CD4-positive, CD25-positive, alpha-beta regulatory T cell (primary cell): ENCODE measurements around the gene NPRL2. TPM values are rescaled to one million over a fixed set of nuclear protein-coding genes. Genes with fewer than 3 reads are reported as not detected.
A peak's percentile ranks its signal among the peaks of the same experiment; 100 is the strongest.
"Not testable (repeated sequence)": the region's sequence is repeated elsewhere in the genome, so short reads cannot be mapped to it uniquely, and the experiment has no call there.

Experiments
- ATAC-seq, 2 donors: fragments of 150-1000 bp; cut with Tn5 transposase; one replicate each; pipeline ENCODE4 v1.10.0; 2021; ENCODE audit warnings: low read depth in 2 of 2, moderate number of reproducible peaks in 2 of 2, moderate library complexity in 1 of 2
- DNase-seq, 3 donors: peaks; one replicate each; pipeline versions ENCODE4 v3.0.0 to v3.0.0-alpha.2; 2012 to 2022; ENCODE audit warnings: mixed read lengths in 1 of 3
- H3K27ac ChIP-seq: one replicate; pipeline ENCODE4 v1.7.0; 2013; ENCODE audit warnings: mild to moderate bottlenecking, low read length; ENCODE audit not compliant: insufficient read depth, poor library complexity, severe bottlenecking
- H3K27me3 ChIP-seq: one replicate; pipeline ENCODE4 v1.7.0; 2013; ENCODE audit warnings: low read length; ENCODE audit not compliant: control insufficient read depth, insufficient read depth
- H3K36me3 ChIP-seq: one replicate; pipeline ENCODE4 v1.7.0; 2013; ENCODE audit warnings: mild to moderate bottlenecking, low read length, moderate library complexity; ENCODE audit not compliant: control insufficient read depth, insufficient read depth
- H3K4me1 ChIP-seq: 2 replicates; pipeline ENCODE4 v1.7.0; 2013; ENCODE audit warnings: mild to moderate bottlenecking, low read length; ENCODE audit not compliant: insufficient read depth, control insufficient read depth, poor library complexity, severe bottlenecking
- H3K4me3 ChIP-seq: one replicate; pipeline ENCODE4 v1.7.0; 2013; ENCODE audit warnings: low read depth, mild to moderate bottlenecking, low read length, moderate library complexity
- H3K9me3 ChIP-seq, 2 experiments: 1 replicate in 1 of 2; 2 replicates in 1 of 2; pipeline ENCODE4 v1.7.0; 2013; ENCODE audit warnings: low read length in 2 of 2, mild to moderate bottlenecking in 1 of 2, moderate library complexity in 1 of 2; ENCODE audit not compliant: control insufficient read depth in 2 of 2
- H3K27ac Mint-ChIP-seq, 3 donors: one replicate each; pipeline ENCODE4 v1.8.0; 2020 to 2022; ENCODE audit warnings: mild to moderate bottlenecking in 3 of 3, mixed read lengths in 3 of 3, moderate library complexity in 2 of 3
- H3K27me3 Mint-ChIP-seq: one replicate; pipeline ENCODE4 v1.8.0; 2022; ENCODE audit warnings: mild to moderate bottlenecking, mixed read lengths
- H3K36me3 Mint-ChIP-seq: one replicate; pipeline ENCODE4 v1.8.0; 2020; ENCODE audit warnings: mixed read lengths
- H3K4me1 Mint-ChIP-seq, 4 donors: one replicate each; pipeline ENCODE4 v1.8.0; 2020 to 2022; ENCODE audit warnings: mixed read lengths in 4 of 4, mild to moderate bottlenecking in 1 of 4
- H3K4me3 Mint-ChIP-seq, 4 donors: one replicate each; pipeline ENCODE4 v1.8.0; 2020 to 2022; ENCODE audit warnings: mild to moderate bottlenecking in 4 of 4, mixed read lengths in 4 of 4, moderate library complexity in 3 of 4
- H3K9me3 Mint-ChIP-seq, 7 donors: one replicate each; pipeline ENCODE4 v1.8.0; 2020 to 2022; ENCODE audit warnings: mixed read lengths in 7 of 7, mild to moderate bottlenecking in 3 of 7, moderate library complexity in 2 of 7
- polyA plus RNA-seq, 4 donors: library from polyadenylated mRNA; unstranded; fragments of 300-500 nt; fragmentation: Illumina TruSeq; gene quantifications; one replicate each; pipeline ENCODE4 v1.2.3, GENCODE V29; 2021
- total RNA-seq: library from RNA; stranded (reverse); gene quantifications from one replicate; pipeline ENCODE4 v1.2.3, GENCODE V29; 2022

Gene NPRL2
- total and polyA plus RNA-seq, 5 donors from 2014 or later: 30.1 to 51.8 (median 48.2) TPM

DNA sequence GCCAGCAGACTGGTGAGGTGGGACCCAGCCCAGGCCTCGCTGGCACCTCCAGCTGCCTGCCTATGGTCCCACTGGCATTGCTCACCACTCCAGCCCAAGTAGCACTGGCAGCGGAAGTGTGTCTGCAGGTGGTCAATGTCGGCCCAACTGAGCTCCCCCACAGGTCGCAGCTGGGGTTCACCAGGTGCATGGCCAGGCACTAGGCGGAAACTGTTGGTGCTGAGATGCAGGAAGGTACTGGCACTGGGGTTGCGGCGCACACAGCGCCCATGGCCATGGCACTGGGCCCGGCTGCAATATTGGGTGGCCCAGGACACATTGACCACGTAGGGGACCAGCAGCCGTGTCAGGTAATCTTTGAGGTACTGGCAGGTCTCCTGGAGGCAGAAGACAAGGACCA lies 32.4 kb downstream of the NPRL2 start:
- Mint-ChIP-seq H3K9me3 (no peaks in the 10 kb centered on the region), H3K4me3 (peak overlapping the region in 3 of 4 donors; percentile 13 to 94 (median 38)), H3K27me3 (peaks cover 5% of the 10 kb centered on the region), H3K36me3 (peaks cover 3% of the 10 kb centered on the region), H3K4me1 (peaks cover 5 to 50% (median 21%) of the 10 kb centered on the region in 4 donors), H3K27ac (peak overlapping the region in 1 of 3 donors; percentile 25)
- Histone ChIP-seq H3K36me3 (no peaks in the 10 kb centered on the region), H3K4me1 (peaks cover 44% of the 10 kb centered on the region), H3K27ac (no peak overlapping the region), H3K4me3 (no peak overlapping the region), H3K9me3 (no peaks in the 10 kb centered on the region), H3K27me3 (no peaks in the 10 kb centered on the region)
- ATAC-seq (no peak), DNase-seq (no peak)

DNA sequence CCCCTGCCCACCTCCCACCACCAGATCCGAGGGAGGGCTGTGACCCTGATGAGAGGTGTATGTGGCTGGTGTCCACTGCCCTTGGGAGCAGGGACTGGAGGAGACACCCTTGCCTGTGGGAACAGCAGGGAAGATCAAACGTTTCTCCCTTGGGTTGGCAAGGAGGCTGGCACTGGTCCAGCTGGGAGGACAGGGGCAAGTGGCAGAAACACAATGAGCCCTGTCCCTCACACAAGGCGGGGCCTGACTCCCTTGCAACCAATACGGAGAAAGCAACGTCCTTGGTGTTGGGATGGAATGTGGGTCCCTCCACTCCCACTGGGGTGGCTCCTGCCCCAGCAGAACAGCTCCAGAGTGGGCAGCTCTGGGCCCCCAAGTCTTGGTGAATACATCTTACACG lies 33.3 kb downstream of the NPRL2 start:
- Mint-ChIP-seq H3K27me3 (peaks cover 5% of the 10 kb centered on the region), H3K4me3 (peak overlapping the region in 2 of 4 donors; percentile 60 to 73), H3K27ac (peak overlapping the region in 1 of 3 donors; percentile 86), H3K9me3 (no peaks in the 10 kb centered on the region), H3K4me1 (peaks cover 5 to 47% (median 21%) of the 10 kb centered on the region in 4 donors), H3K36me3 (peaks cover 3% of the 10 kb centered on the region)
- Histone ChIP-seq H3K27ac (peak overlapping the region; percentile 62), H3K4me3 (no peak overlapping the region), H3K36me3 (no peaks in the 10 kb centered on the region), H3K4me1 (peaks cover 41% of the 10 kb centered on the region), H3K27me3 (no peaks in the 10 kb centered on the region), H3K9me3 (no peaks in the 10 kb centered on the region)
- ATAC-seq: no peak
- no peak for DNase-seq

GRCh38 chr3:50316657-50317242 lies 33.8 kb downstream of the NPRL2 start:
- Histone ChIP-seq H3K27ac (peak overlapping the region; percentile 62), H3K36me3 (no peaks in the 10 kb centered on the region), H3K27me3 (no peaks in the 10 kb centered on the region), H3K4me3 (peak overlapping the region; percentile 44), H3K4me1 (peaks cover 36% of the 10 kb centered on the region), H3K9me3 (no peaks in the 10 kb centered on the region)
- peak overlapping the region; percentile 60 to 81 (median 72) for H3K4me3 Mint-ChIP-seq
- H3K4me1 Mint-ChIP-seq: peaks cover 5 to 47% (median 21%) of the 10 kb centered on the region in 4 donors
- peak overlapping the region; percentile 41 to 86 (median 65) for H3K27ac Mint-ChIP-seq
- H3K27me3 Mint-ChIP-seq: peaks cover 5% of the 10 kb centered on the region
- ATAC-seq (peak; percentile 60 to 70), DNase-seq (peak; percentile 51 to 68 (median 55))
- H3K36me3 Mint-ChIP-seq: peaks cover 3% of the 10 kb centered on the region
- H3K9me3 Mint-ChIP-seq: no peaks in the 10 kb centered on the region

DNA sequence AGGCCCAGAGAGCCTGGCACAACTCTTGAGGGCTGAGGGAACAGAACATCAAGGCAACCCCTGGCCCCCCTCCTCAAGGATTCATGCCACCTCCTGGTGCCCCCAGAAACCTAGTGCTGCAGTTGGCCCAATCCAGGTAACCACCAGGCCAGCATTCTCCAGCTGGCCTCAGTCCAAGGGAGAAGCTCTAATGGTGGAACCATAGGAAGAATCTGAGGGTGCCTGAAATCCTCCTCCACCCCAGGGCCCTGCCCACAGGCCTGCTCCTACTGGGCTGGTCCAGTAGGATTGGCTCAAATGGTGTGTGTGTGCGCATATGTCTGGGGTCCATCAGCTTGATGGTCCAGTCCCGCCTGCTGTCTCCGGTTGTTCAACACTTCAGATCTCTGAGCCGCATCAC lies 35.8 kb downstream of the NPRL2 start:
- no peak overlapping the region for H3K27ac Mint-ChIP-seq
- H3K36me3 Mint-ChIP-seq: peaks cover 3% of the 10 kb centered on the region
- Histone ChIP-seq H3K27me3 (no peaks in the 10 kb centered on the region), H3K4me1 (peaks cover 22% of the 10 kb centered on the region), H3K9me3 (no peaks in the 10 kb centered on the region), H3K27ac (no peak overlapping the region), H3K4me3 (no peak overlapping the region), H3K36me3 (no peaks in the 10 kb centered on the region)
- no peak for ATAC-seq
- no peak for DNase-seq
- peak overlapping the region in 1 of 4 donors; percentile 71 for H3K4me3 Mint-ChIP-seq
- H3K9me3 Mint-ChIP-seq: no peaks in the 10 kb centered on the region
- peaks cover 5% of the 10 kb centered on the region for H3K27me3 Mint-ChIP-seq
- H3K4me1 Mint-ChIP-seq: peaks cover 5 to 36% (median 18%) of the 10 kb centered on the region in 4 donors

DNA sequence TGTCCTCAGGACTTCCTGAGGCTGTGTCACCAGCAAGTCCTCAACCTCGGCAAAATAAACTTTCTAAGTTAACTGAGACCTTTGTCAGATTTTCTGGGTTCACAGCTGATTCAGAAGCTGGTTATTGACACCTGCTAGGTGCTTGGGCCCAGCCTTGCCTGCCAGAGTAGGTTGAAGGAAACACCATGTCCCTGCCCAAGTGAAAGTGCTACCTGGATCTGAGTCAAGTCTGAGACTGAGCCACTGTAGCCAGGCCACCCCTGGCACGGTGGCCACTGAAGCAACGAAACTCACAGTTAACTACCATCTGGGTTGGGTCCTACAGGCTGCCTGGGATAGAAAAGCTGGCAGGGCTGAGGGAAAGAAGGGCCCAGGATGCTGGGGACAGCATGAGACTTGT lies 36.2 kb downstream of the NPRL2 start:
- H3K27me3 ChIP-seq: no peaks in the 10 kb centered on the region
- Mint-ChIP-seq H3K27ac (peak overlapping the region in 1 of 3 donors; percentile 12), H3K9me3 (no peaks in the 10 kb centered on the region), H3K36me3 (peaks cover 3% of the 10 kb centered on the region), H3K4me1 (peaks cover 5 to 31% (median 16%) of the 10 kb centered on the region in 4 donors), H3K27me3 (peaks cover 5% of the 10 kb centered on the region), H3K4me3 (no peak overlapping the region)
- no peak overlapping the region for H3K4me3 ChIP-seq
- no peaks in the 10 kb centered on the region for H3K9me3 ChIP-seq
- peaks cover 19% of the 10 kb centered on the region for H3K4me1 ChIP-seq
- ATAC-seq (no peak), DNase-seq (no peak)
- H3K36me3 ChIP-seq: no peaks in the 10 kb centered on the region
- no peak overlapping the region for H3K27ac ChIP-seq

DNA sequence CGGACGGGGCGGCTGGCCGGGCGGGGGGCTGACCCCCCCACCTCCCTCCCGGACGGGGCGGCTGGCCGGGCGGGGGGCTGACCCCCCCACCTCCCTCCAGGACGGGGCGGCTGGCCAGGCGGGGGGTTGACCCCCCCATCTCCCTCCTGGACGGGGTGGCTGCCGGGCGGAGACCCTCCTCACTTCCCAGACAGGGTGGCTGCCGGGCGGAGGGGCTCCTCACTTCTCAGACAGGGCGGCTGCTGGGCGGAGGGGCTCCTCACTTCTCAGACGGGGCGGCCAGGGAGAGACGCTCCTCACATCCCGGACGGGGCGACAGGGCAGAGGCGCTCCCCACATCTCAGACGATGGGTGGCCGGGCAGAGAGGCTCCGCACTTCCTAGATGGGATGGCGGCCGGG lies 38.5 kb downstream of the NPRL2 start:
- not testable (repeated sequence) for H3K9me3 ChIP-seq, H3K36me3 ChIP-seq, H3K27ac Mint-ChIP-seq, H3K27me3 Mint-ChIP-seq, H3K9me3 Mint-ChIP-seq, H3K4me3 Mint-ChIP-seq, H3K27ac ChIP-seq, H3K4me3 ChIP-seq, ATAC-seq, H3K36me3 Mint-ChIP-seq, H3K27me3 ChIP-seq, DNase-seq
- H3K4me1 ChIP-seq: peaks cover 12% of the 10 kb centered on the region
- H3K4me1 Mint-ChIP-seq: peaks cover 5 to 19% (median 12%) of the 10 kb centered on the region in 4 donors

GRCh38 chr3:50304601-50305000 lies 46.0 kb downstream of the NPRL2 start:
- Histone ChIP-seq H3K27me3 (no peaks in the 10 kb centered on the region), H3K4me3 (no peak overlapping the region), H3K9me3 (no peaks in the 10 kb centered on the region), H3K36me3 (no peaks in the 10 kb centered on the region), H3K27ac (no peak overlapping the region), H3K4me1 (peaks cover 10% of the 10 kb centered on the region)
- ATAC-seq (no peak), DNase-seq (no peak)
- no peaks in the 10 kb centered on the region for H3K27me3 Mint-ChIP-seq
- peaks cover 0 to 20% (median 5%) of the 10 kb centered on the region in 4 donors for H3K4me1 Mint-ChIP-seq
- H3K27ac Mint-ChIP-seq: no peak overlapping the region
- H3K9me3 Mint-ChIP-seq: no peaks in the 10 kb centered on the region
- no peak overlapping the region for H3K4me3 Mint-ChIP-seq
- H3K36me3 Mint-ChIP-seq: no peaks in the 10 kb centered on the region
